Measurements from ENCODE around the gene ANKUB1.
"Not testable (repeated sequence)": the region's sequence is repeated elsewhere in the genome, so short reads cannot be mapped to it uniquely, and the experiment has no call there.

GRCh38 chr3:149839469-149839868, 47.1 kb upstream of the ANKUB1 start:
- TF ChIP-seq, protein P1, sequence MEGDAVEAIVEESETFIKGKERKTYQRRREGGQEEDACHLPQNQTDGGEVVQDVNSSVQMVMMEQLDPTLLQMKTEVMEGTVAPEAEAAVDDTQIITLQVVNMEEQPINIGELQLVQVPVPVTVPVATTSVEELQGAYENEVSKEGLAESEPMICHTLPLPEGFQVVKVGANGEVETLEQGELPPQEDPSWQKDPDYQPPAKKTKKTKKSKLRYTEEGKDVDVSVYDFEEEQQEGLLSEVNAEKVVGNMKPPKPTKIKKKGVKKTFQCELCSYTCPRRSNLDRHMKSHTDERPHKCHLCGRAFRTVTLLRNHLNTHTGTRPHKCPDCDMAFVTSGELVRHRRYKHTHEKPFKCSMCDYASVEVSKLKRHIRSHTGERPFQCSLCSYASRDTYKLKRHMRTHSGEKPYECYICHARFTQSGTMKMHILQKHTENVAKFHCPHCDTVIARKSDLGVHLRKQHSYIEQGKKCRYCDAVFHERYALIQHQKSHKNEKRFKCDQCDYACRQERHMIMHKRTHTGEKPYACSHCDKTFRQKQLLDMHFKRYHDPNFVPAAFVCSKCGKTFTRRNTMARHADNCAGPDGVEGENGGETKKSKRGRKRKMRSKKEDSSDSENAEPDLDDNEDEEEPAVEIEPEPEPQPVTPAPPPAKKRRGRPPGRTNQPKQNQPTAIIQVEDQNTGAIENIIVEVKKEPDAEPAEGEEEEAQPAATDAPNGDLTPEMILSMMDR (IDR thresholded peaks at IDR 0.05), result not testable (repeated sequence)
- not testable (repeated sequence) for TF ChIP-seq POLR2A (IDR thresholded peaks at IDR 0.05)

Measured in thyroid gland (tissue), 4 donors.